ENCODE data around the gene IGSF3.

The IGSF3 gene

GRCh38 chr1:116534014-116534739, 133.4 kb downstream of the IGSF3 start:
- TF ChIP-seq SPI1 (IDR thresholded peaks at IDR 0.05; ENCODE audit: borderline replicate concordance, low read depth) (no peak), POLR2AphosphoS5 (IDR thresholded peaks at IDR 0.05; ENCODE audit: low read depth) (no peak), CTCF (IDR thresholded peaks at IDR 0.05; ENCODE audit: insufficient read depth, low read length) (no peak), REST (IDR thresholded peaks at IDR 0.05; ENCODE audit: insufficient replicate concordance, low read depth) (no peak), GABPA (IDR thresholded peaks at IDR 0.05; ENCODE audit: low read depth) (no peak)
- Histone ChIP-seq H3K27me3 (ENCODE audit: insufficient read depth, poor library complexity, severe bottlenecking) (no peaks in the 10 kb centered on the region), H3K27ac (replicated peaks) (no peak overlapping the region), H3K4me3 (replicated peaks; ENCODE audit: insufficient read depth, low read length) (no peak overlapping the region)
- no peak for DNase-seq (ENCODE audit: low read depth in 1 of 2, low spot score in 1 of 2)

GRCh38 chr1:116533429-116533820, 134.1 kb downstream of the IGSF3 start:
- no peak overlapping the region for H3K27ac ChIP-seq (replicated peaks)
- no peak overlapping the region for H3K4me3 ChIP-seq (replicated peaks; ENCODE audit: insufficient read depth, low read length)
- TF ChIP-seq GABPA (IDR thresholded peaks at IDR 0.05; ENCODE audit: low read depth) (no peak), CTCF (IDR thresholded peaks at IDR 0.05; ENCODE audit: insufficient read depth, low read length) (no peak), POLR2AphosphoS5 (IDR thresholded peaks at IDR 0.05; ENCODE audit: low read depth) (no peak), REST (IDR thresholded peaks at IDR 0.05; ENCODE audit: insufficient replicate concordance, low read depth) (no peak), SPI1 (IDR thresholded peaks at IDR 0.05; ENCODE audit: borderline replicate concordance, low read depth) (no peak)
- no peaks in the 10 kb centered on the region for H3K27me3 ChIP-seq (ENCODE audit: insufficient read depth, poor library complexity, severe bottlenecking)
- no peak for DNase-seq (ENCODE audit: low read depth in 1 of 2, low spot score in 1 of 2)

DNA sequence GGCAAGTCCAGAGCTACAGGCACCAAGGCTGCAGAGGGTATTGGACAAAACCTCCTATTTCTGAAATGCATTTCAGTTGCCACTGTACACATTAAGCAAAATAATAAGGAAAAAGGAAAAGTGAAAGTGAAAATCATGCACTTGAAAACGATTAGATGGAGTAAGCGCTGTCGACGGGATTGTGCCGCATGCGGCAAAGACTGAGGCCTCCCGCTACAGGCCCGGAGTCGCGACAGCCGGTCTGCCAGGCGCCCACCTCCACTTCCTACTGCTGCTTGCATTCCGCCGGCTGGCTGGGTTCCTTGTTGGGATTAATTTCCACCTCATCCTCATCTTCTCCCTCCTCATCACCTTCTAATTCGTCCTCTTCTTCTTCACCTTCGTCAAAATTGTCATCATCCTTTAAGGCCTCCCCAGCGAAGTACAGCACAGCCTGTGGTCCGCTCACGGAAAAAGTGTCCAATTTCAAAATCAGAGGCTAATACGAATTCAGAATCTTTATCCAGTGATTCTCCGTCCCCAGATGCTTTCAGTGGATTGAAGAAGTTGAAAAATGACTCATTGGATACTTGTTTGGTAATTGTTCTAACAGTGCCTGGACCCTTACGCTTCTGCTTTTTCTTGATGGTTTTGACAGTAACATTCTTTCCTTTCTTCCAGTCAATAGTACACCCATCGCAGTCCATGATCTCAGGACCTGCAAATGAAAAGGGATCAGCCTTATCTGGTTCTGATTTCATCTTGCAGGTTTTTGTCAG, 134.7 kb downstream of the IGSF3 start:
- no peak for DNase-seq (ENCODE audit: low read depth in 1 of 2, low spot score in 1 of 2)
- Histone ChIP-seq H3K27me3 (ENCODE audit: insufficient read depth, poor library complexity, severe bottlenecking) (no peaks in the 10 kb centered on the region), H3K4me3 (replicated peaks; ENCODE audit: insufficient read depth, low read length) (no peak overlapping the region), H3K27ac (replicated peaks) (no peak overlapping the region)
- TF ChIP-seq CTCF (IDR thresholded peaks at IDR 0.05; ENCODE audit: insufficient read depth, low read length) (no peak), SPI1 (IDR thresholded peaks at IDR 0.05; ENCODE audit: borderline replicate concordance, low read depth) (peak; percentile 15; the same call in 1 of the 2 replicates)
